Duodenal mucosa (tissue), 2 donors: ENCODE measurements around the gene MEIS2.

Experiments used
- H3K27ac ChIP-seq: one replicate; pipeline ENCODE4 v1.7.0; 2013; ENCODE audit warnings: low read depth, low read length
- H3K27me3 ChIP-seq, 2 donors: one replicate each; pipeline ENCODE4 v1.7.0; 2013; ENCODE audit warnings: low read length in 2 of 2, control low read depth in 1 of 2; ENCODE audit not compliant: insufficient read depth in 2 of 2, control insufficient read depth in 1 of 2
- H3K36me3 ChIP-seq, 2 donors: one replicate each; pipeline ENCODE4 v1.7.0; 2013; ENCODE audit warnings: low read length in 2 of 2, control low read depth in 1 of 2; ENCODE audit not compliant: insufficient read depth in 2 of 2, control insufficient read depth in 1 of 2
- H3K4me1 ChIP-seq, 2 donors: one replicate each; pipeline ENCODE4 v1.7.0; 2013; ENCODE audit warnings: low read length in 2 of 2, control low read depth in 1 of 2; ENCODE audit not compliant: insufficient read depth in 2 of 2, control insufficient read depth in 1 of 2
- H3K4me3 ChIP-seq, 2 donors: one replicate each; pipeline ENCODE4 v1.7.0; 2013; ENCODE audit warnings: low read length in 2 of 2, low read depth in 1 of 2
- H3K9ac ChIP-seq, 2 donors: one replicate each; pipeline ENCODE4 v1.7.0; 2013; ENCODE audit warnings: low read length in 2 of 2, low read depth in 1 of 2
- H3K9me3 ChIP-seq, 2 donors: one replicate each; pipeline ENCODE4 v1.7.0; 2013; ENCODE audit warnings: low read length in 2 of 2, control low read depth in 1 of 2; ENCODE audit not compliant: control insufficient read depth in 1 of 2

The MEIS2 gene

GRCh38 chr15:37115538-37115937, 15.2 kb upstream of the MEIS2 start:
- Histone ChIP-seq H3K4me3 (no peak overlapping the region), H3K27me3 (peaks cover 6 to 11% of the 10 kb centered on the region in 2 donors), H3K9ac (no peak overlapping the region), H3K4me1 (peaks cover 3 to 16% of the 10 kb centered on the region in 2 donors), H3K9me3 (no peaks in the 10 kb centered on the region), H3K36me3 (no peaks in the 10 kb centered on the region), H3K27ac (no peak overlapping the region)

GRCh38 chr15:37112971-37113670, 12.8 kb upstream of the MEIS2 start:
- Histone ChIP-seq H3K9ac (no peak overlapping the region), H3K9me3 (no peaks in the 10 kb centered on the region), H3K27me3 (peaks cover 10 to 22% of the 10 kb centered on the region in 2 donors), H3K27ac (no peak overlapping the region), H3K4me3 (no peak overlapping the region), H3K4me1 (peaks cover 3 to 16% of the 10 kb centered on the region in 2 donors), H3K36me3 (no peaks in the 10 kb centered on the region)

- peaks cover 10 to 23% of the 10 kb centered on the region in 2 donors for H3K27me3 ChIP-seq
- peaks cover 3 to 16% of the 10 kb centered on the region in 2 donors for H3K4me1 ChIP-seq
- H3K36me3 ChIP-seq = no peaks in the 10 kb centered on the region
- no peaks in the 10 kb centered on the region for H3K9me3 ChIP-seq
- no peak overlapping the region for H3K9ac ChIP-seq
- no peak overlapping the region for H3K27ac ChIP-seq
- peak overlapping the region in 1 of 2 donors; percentile 80 for H3K4me3 ChIP-seq
Observed at GRCh38 chr15:37112171-37112570, 11.8 kb upstream of the MEIS2 start.

GRCh38 chr15:37111427-37111717, 11.0 kb upstream of the MEIS2 start:
- no peak overlapping the region for H3K27ac ChIP-seq
- H3K9ac ChIP-seq = peak overlapping the region in 1 of 2 donors; percentile 51
- H3K9me3 ChIP-seq = no peaks in the 10 kb centered on the region
- H3K4me3 ChIP-seq = peak overlapping the region; percentile 60 to 80
- H3K36me3 ChIP-seq = no peaks in the 10 kb centered on the region
- H3K4me1 ChIP-seq = peaks cover 3 to 16% of the 10 kb centered on the region in 2 donors
- H3K27me3 ChIP-seq = peaks cover 10 to 23% of the 10 kb centered on the region in 2 donors

- H3K36me3 ChIP-seq = no peaks in the 10 kb centered on the region
- H3K4me1 ChIP-seq = peaks cover 3 to 19% of the 10 kb centered on the region in 2 donors
- peak overlapping the region; percentile 35 to 51 for H3K9ac ChIP-seq
- peak overlapping the region; percentile 33 for H3K27ac ChIP-seq
- H3K9me3 ChIP-seq = no peaks in the 10 kb centered on the region
- peak overlapping the region; percentile 60 to 80 for H3K4me3 ChIP-seq
- H3K27me3 ChIP-seq = peaks cover 12 to 23% of the 10 kb centered on the region in 2 donors
Observed at GRCh38 chr15:37109872-37110572, 9.7 kb upstream of the MEIS2 start.

- peaks cover 12 to 23% of the 10 kb centered on the region in 2 donors for H3K27me3 ChIP-seq
- H3K4me1 ChIP-seq = peaks cover 3 to 25% of the 10 kb centered on the region in 2 donors
- H3K36me3 ChIP-seq = no peaks in the 10 kb centered on the region
- H3K9ac ChIP-seq = peak overlapping the region in 1 of 2 donors; percentile 51
- H3K9me3 ChIP-seq = no peaks in the 10 kb centered on the region
- no peak overlapping the region for H3K27ac ChIP-seq
- peak overlapping the region; percentile 60 to 80 for H3K4me3 ChIP-seq
Observed at GRCh38 chr15:37109168-37109871, 9.0 kb upstream of the MEIS2 start.

- no peaks in the 10 kb centered on the region for H3K36me3 ChIP-seq
- no peaks in the 10 kb centered on the region for H3K9me3 ChIP-seq
- no peak overlapping the region for H3K27ac ChIP-seq
- no peak overlapping the region for H3K9ac ChIP-seq
- peaks cover 9 to 29% of the 10 kb centered on the region in 2 donors for H3K27me3 ChIP-seq
- H3K4me3 ChIP-seq = no peak overlapping the region
- H3K4me1 ChIP-seq = peaks cover 3 to 25% of the 10 kb centered on the region in 2 donors
Observed at GRCh38 chr15:37108381-37109167, 8.2 kb upstream of the MEIS2 start.

- Histone ChIP-seq H3K4me3 (no peak overlapping the region), H3K36me3 (no peaks in the 10 kb centered on the region), H3K9me3 (no peaks in the 10 kb centered on the region), H3K27ac (no peak overlapping the region), H3K27me3 (peaks cover 9 to 29% of the 10 kb centered on the region in 2 donors), H3K4me1 (peaks cover 3 to 25% of the 10 kb centered on the region in 2 donors), H3K9ac (no peak overlapping the region)
Observed at GRCh38 chr15:37107744-37108380, 7.5 kb upstream of the MEIS2 start.

- Histone ChIP-seq H3K4me1 (peaks cover 3 to 21% of the 10 kb centered on the region in 2 donors), H3K9ac (no peak overlapping the region), H3K9me3 (no peaks in the 10 kb centered on the region), H3K27ac (no peak overlapping the region), H3K36me3 (no peaks in the 10 kb centered on the region), H3K4me3 (no peak overlapping the region), H3K27me3 (peaks cover 9 to 23% of the 10 kb centered on the region in 2 donors)
Observed at GRCh38 chr15:37107071-37107743, 6.9 kb upstream of the MEIS2 start.
